ENCODE results near the gene HIF1A. TPM values are rescaled to one million over a fixed set of nuclear protein-coding genes. Genes with fewer than 3 reads are reported as not detected.

HIF1A gene
- 90.6 and 215 TPM in 2 replicates for total RNA-seq

DNA sequence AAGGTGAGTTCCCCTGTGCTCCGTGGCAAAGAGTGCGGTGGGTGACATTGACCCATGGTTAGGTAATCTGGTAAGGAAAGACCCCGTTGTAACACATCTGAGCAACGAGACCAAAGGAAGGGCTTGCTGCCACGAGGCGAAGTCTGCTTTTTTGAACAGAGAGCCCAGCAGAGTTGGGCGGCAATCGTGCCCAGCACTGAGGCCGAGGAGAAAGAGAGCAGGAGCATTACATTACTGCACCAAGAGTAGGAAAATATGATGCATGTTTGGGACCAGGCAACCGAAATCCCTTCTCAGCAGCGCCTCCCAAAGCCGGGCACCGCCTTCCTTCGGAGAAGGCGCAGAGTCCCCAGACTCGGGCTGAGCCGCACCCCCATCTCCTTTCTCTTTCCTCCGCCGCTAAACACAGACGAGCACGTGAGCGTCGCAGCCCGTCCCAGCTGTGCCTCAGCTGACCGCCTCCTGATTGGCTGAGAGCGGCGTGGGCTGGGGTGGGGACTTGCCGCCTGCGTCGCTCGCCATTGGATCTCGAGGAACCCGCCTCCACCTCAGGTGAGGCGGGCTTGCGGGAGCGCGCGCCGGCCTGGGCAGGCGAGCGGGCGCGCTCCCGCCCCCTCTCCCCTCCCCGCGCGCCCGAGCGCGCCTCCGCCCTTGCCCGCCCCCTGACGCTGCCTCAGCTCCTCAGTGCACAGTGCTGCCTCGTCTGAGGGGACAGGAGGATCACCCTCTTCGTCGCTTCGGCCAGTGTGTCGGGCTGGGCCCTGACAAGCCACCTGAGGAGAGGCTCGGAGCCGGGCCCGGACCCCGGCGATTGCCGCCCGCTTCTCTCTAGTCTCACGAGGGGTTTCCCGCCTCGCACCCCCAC is at the start of gene HIF1A:
Gene HIF1A (plus strand): TSS at position 684 of the 865 bp plus-strand sequence. CDS start 292 bp downstream, outside the sequence.

DNA sequence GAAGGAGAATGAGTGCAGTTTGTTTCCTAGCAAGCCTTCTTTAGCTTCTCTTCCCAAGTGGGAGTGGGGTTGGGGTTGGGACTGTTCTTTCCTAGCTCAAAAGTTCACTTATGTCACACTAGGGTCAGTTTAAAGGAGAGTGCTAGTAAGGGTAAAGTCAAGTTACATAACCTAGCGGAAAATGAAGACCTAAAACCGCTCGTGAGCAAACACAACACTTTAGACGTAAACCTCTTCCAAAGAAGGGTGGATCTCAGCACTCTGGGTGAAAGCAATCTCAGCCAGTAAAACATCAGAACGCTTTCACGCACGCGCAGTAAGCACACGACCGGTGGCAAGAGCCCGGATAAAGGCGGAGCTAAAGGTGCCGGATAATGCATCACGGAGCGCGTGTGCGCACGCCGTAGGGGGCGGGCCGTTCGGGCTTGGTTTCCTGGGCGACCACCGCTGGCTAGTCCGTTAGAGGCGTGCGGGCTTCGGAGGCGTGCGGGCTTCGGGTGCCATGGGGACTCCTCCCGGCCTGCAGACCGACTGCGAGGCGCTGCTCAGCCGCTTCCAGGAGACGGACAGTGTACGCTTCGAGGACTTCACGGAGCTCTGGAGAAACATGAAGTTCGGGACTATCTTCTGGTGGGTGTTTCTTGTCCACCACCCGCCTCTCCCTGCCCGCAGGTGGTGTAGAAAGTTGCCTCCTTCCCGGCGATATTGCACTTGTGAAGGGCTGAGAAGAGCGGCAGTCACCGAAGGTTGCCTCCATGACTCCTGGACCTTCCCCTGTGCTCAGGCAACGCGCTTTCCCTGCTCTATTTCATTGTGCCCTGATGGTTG is 66.9 kb downstream of the HIF1A start, which contains the start of gene SNAPC1:
Gene SNAPC1 (plus strand): TSS at position 462 of the 828 bp plus-strand sequence. CDS start 41 bp downstream, at position 503.

Other genes with a start within 250 kb of the HIF1A start
- gene SNAPC1, start 66.9 kb downstream of the HIF1A start, total RNA-seq, result 5.2 and 8.2 TPM in 2 replicates
- gene SYT16, start 117.2 kb downstream of the HIF1A start, total RNA-seq, result under 0.01 and 0.63 TPM in 2 replicates

Data from bronchial smooth muscle cell (primary cell).